SK-N-SH (cell line): Measurements from ENCODE around the gene CLN5. TPM values are rescaled to one million over a fixed set of nuclear protein-coding genes. Genes with fewer than 3 reads are reported as not detected.

ENCODE experiments used
- CTCF ChIA-PET: fragments of 300-600, 350-600 bp; formaldehyde crosslinking; extraction: SDS; loops from one replicate; lab custom pipeline; 2021; lab: Yijun Ruan, JAX
- POLR2A ChIA-PET: fragments of 350-600 bp; sonication (Branson Sonifier 250); formaldehyde crosslinking; extraction: SDS; loops from one replicate; lab custom pipeline; 2020; ENCODE audit warnings: antibody characterized with exemption, inconsistent platforms; lab: Yijun Ruan, JAX
- DNase-seq: peaks from one replicate; pipeline ENCODE4 v3.0.0; 2012
- H2AFZ ChIP-seq: fragments of 200-600 bp; sonication (generic); 2 replicates; pipeline ENCODE4 v1.8.1; 2016; ENCODE audit warnings: antibody characterized with exemption, mild to moderate bottlenecking, low read depth
- H3F3A ChIP-seq: fragments of 200-600 bp; sonication (generic); replicated peaks from 2 replicates; pipeline ENCODE3; 2016; ENCODE audit warnings: antibody characterized with exemption, mild to moderate bottlenecking; ENCODE audit not compliant: insufficient read depth
- H3K27ac ChIP-seq, 2 experiments: fragments of 200-500 bp in 1 of 2; fragments of 200-600 bp in 1 of 2; sonication (Bioruptor generic) in 1 of 2; sonication (generic), shearing (Covaris generic) in 1 of 2; 2 replicates each; pipeline versions ENCODE4 v1.5.1 to v1.6.1; 2014 to 2016; ENCODE audit warnings: low read depth in 2 of 2, inconsistent platforms in 1 of 2, low read length in 1 of 2, mild to moderate bottlenecking in 1 of 2, mixed read lengths in 1 of 2
- H3K27me3 ChIP-seq: fragments of 200-600 bp; sonication (generic), shearing (Covaris generic); 2 replicates; pipeline ENCODE4 v1.6.1; 2016; ENCODE audit warnings: mixed run types; ENCODE audit not compliant: insufficient read depth
- H3K36me3 ChIP-seq, 2 experiments: fragments of 200-500 bp in 1 of 2; fragments of 200-600 bp in 1 of 2; sonication (Bioruptor generic) in 1 of 2; sonication (generic) in 1 of 2; replicated peaks in 1 of 2; 2 replicates each; pipeline versions ENCODE3 to v1.5.1; 2014 to 2016; ENCODE audit warnings: low read length in 1 of 2, mild to moderate bottlenecking in 1 of 2; ENCODE audit not compliant: insufficient read depth in 2 of 2, control insufficient read depth in 1 of 2
- H3K4me1 ChIP-seq, 2 experiments: fragments of 200-500 bp in 1 of 2; fragments of 200-600 bp in 1 of 2; sonication (Bioruptor generic) in 1 of 2; sonication (generic), shearing (Covaris generic) in 1 of 2; 2 replicates each; pipeline versions ENCODE4 v1.5.1 to v1.6.1; 2014 to 2016; ENCODE audit warnings: low read depth in 1 of 2, low read length in 1 of 2, mixed run types in 1 of 2; ENCODE audit not compliant: insufficient read depth in 2 of 2, control insufficient read depth in 1 of 2
- H3K4me2 ChIP-seq: fragments of 200-600 bp; sonication (generic), shearing (Covaris generic); 2 replicates; pipeline ENCODE4 v1.6.1; 2017; ENCODE audit warnings: mixed run types
- H3K4me3 ChIP-seq, 2 experiments: fragments of 200-500 bp in 1 of 2; fragments of 200-600 bp in 1 of 2; sonication (Bioruptor generic) in 1 of 2; sonication (generic), shearing (Covaris generic) in 1 of 2; 2 replicates each; pipeline versions ENCODE4 v1.5.1 to v1.8.1; 2014 to 2016; ENCODE audit warnings: low read depth in 2 of 2, inconsistent platforms in 1 of 2, low read length in 1 of 2, mild to moderate bottlenecking in 1 of 2, mixed read lengths in 1 of 2, moderate library complexity in 1 of 2
- H3K79me2 ChIP-seq: fragments of 200-600 bp; sonication (generic); 2 replicates; pipeline ENCODE4 v1.8.1; 2017; ENCODE audit warnings: mild to moderate bottlenecking; ENCODE audit not compliant: insufficient read depth
- H3K9ac ChIP-seq: fragments of 200-600 bp; sonication (generic); 2 replicates; pipeline ENCODE4 v1.6.1; 2017; ENCODE audit warnings: mixed run types
- H3K9me2 ChIP-seq: fragments of 200-600 bp; sonication (generic); 2 replicates; pipeline ENCODE4 v1.6.1; 2017; ENCODE audit warnings: mixed run types
- H3K9me3 ChIP-seq: fragments of 200-600 bp; sonication (generic); 2 replicates; pipeline ENCODE4 v1.6.1; 2017; ENCODE audit warnings: mixed run types, mild to moderate bottlenecking, moderate library complexity
- H4K20me1 ChIP-seq: fragments of 200-600 bp; sonication (generic); 2 replicates; pipeline ENCODE4 v1.6.1; 2017; ENCODE audit warnings: mild to moderate bottlenecking, mixed run types; ENCODE audit not compliant: insufficient read depth
- CTCF ChIP-seq: fragments of 200-600 bp; sonication (generic); IDR thresholded peaks from 2 replicates; pipeline ENCODE4 v1.6.1; 2017; ENCODE audit warnings: antibody characterized with exemption, mild to moderate bottlenecking, moderate library complexity
- ELF1 ChIP-seq: IDR thresholded peaks from 2 replicates; pipeline ENCODE4 v1.4.0; 2012
- EP300 ChIP-seq, 2 experiments: IDR thresholded peaks; 2 replicates each; pipeline versions ENCODE4 v1.4.0 to v1.6.1; 2012; ENCODE audit warnings: borderline replicate concordance in 1 of 2, low read depth in 1 of 2, low read length in 1 of 2
- FOXJ3 ChIP-seq: sonication (generic); formaldehyde crosslinking; IDR thresholded peaks from 2 replicates; pipeline ENCODE4 v1.5.1; 2020; ENCODE audit warnings: mild to moderate bottlenecking, missing genetic modification reagents
- IRF3 ChIP-seq: fragments of 150-350 bp; IDR thresholded peaks from 2 replicates; pipeline ENCODE4 v1.6.1; 2016; ENCODE audit warnings: mild to moderate bottlenecking, low read depth, low read length
- JUND ChIP-seq: IDR thresholded peaks from 2 replicates; pipeline ENCODE4 v1.4.0; 2012
- MXI1 ChIP-seq: IDR thresholded peaks from 2 replicates; pipeline ENCODE4 v1.6.1; 2012; ENCODE audit warnings: mild to moderate bottlenecking, low read depth, low read length, improper control_type of control experiment
- PBX3 ChIP-seq: IDR thresholded peaks from 2 replicates; pipeline ENCODE4; 2012
- POLR2AphosphoS5 ChIP-seq: IDR thresholded peaks from 2 replicates; pipeline ENCODE4 v1.6.1; 2012; ENCODE audit warnings: low read depth, low read length
- RCOR1 ChIP-seq: fragments of 150-350 bp; IDR thresholded peaks from 2 replicates; pipeline ENCODE4 v1.6.1; 2017; ENCODE audit warnings: antibody characterized with exemption, low read length
- REST ChIP-seq: IDR thresholded peaks from 2 replicates; pipeline ENCODE4 v1.6.1; 2012; ENCODE audit warnings: mild to moderate bottlenecking, low read depth, low read length, moderate library complexity
- RXRA ChIP-seq: IDR thresholded peaks from 2 replicates; pipeline ENCODE4 v1.4.0; 2012; ENCODE audit warnings: low read depth, mild to moderate bottlenecking, borderline replicate concordance
- SIN3A ChIP-seq: IDR thresholded peaks from 2 replicates; pipeline ENCODE4 v1.6.1; 2012; ENCODE audit warnings: low read depth, mild to moderate bottlenecking, low read length, moderate library complexity, borderline replicate concordance
- SMC3 ChIP-seq: IDR thresholded peaks from 2 replicates; pipeline ENCODE4 v1.6.1; 2012; ENCODE audit warnings: low read depth, low read length, improper control_type of control experiment
- TCF12 ChIP-seq: IDR thresholded peaks from 2 replicates; pipeline ENCODE4 v1.4.0; 2012
- YY1 ChIP-seq: IDR thresholded peaks from 2 replicates; pipeline ENCODE4 v1.4.0; 2012; ENCODE audit warnings: low read depth, mild to moderate bottlenecking
- WGBS: methylation state at CpG from one replicate; pipeline ENCODE4 v1.1.6; 2017; ENCODE audit warnings: low lambda C conversion rate; 5-methylcytosine and 5-hydroxymethylcytosine counted together
- polyA plus RNA-seq, 3 experiments: library from polyadenylated mRNA; depleted of rRNA; stranded (reverse); fragments of >200 nt; gene quantifications; 2 replicates each; pipeline ENCODE4 v1.2.3, GENCODE V29; 2012

CLN5 gene
- polyA plus RNA-seq, 1 of the 3 experiments (the other 2 are of a cell fraction): 11.6 TPM

- DNase-seq: peak; percentile 54
- Histone ChIP-seq H3K4me3 (no peak overlapping the region), H3K79me2 (no peaks in the 10 kb centered on the region), H3K9me2 (no peaks in the 10 kb centered on the region), H4K20me1 (no peaks in the 10 kb centered on the region), H3K9me3 (no peaks in the 10 kb centered on the region), H3K9ac (no peak overlapping the region), H3K27ac (no peak overlapping the region), H3K27me3 (peaks cover 7% of the 10 kb centered on the region; the same call in 1 of the 2 replicates), H3K36me3 (no peaks in the 10 kb centered on the region), H3K4me1 (peaks cover 0 to 4% of the 10 kb centered on the region in 2 experiments; a peak in 1 of 4 replicates), H3K4me2 (0 out of 2 replicates have a peak overlapping the region, but pooled peaks have one; percentile 13), H2AFZ (no peak overlapping the region)
- WGBS: 41% methylated on average over 6 of the region's 6 CpGs
- ChIA-PET POLR2A (no interaction called here), CTCF (interaction anchor here (1.9 kb wide), 1 partner anchor 14 kb away, joined by 8 read pairs; no protein-coding TSS in a partner anchor)
- TF ChIP-seq MXI1 (no peak), RCOR1 (0 out of 2 replicates have a peak, but pooled peaks have one; percentile 12)
- TF ChIP-seq, all 33 proteins: peak for 1
- H3F3A ChIP-seq: no peaks in the 10 kb centered on the region
These were observed 26.0 kb upstream of the CLN5 start for GRCh38 chr13:76965759-76966421.

GRCh38 chr13:76967031-76967430, 24.9 kb upstream of the CLN5 start:
- Histone ChIP-seq H3K9me3 (no peaks in the 10 kb centered on the region), H3K36me3 (no peaks in the 10 kb centered on the region), H3K9me2 (no peaks in the 10 kb centered on the region)
- TF ChIP-seq REST (no peak), TCF12 (no peak), RCOR1 (no peak), YY1 (no peak), CTCF (no peak), RXRA (no peak), SMC3 (no peak), EP300 (IDR thresholded peaks at IDR 0.05; ENCODE audit: borderline replicate concordance in 1 of 2, low read depth in 1 of 2, low read length in 1 of 2) (no peak), PBX3 (no peak), SIN3A (no peak), IRF3 (no peak), JUND (no peak), FOXJ3 (CRISPR knock-in tag) (no peak), POLR2AphosphoS5 (no peak), ELF1 (no peak)
- TF ChIP-seq, all 33 proteins: peak for 0
- POLR2A ChIA-PET: no interaction called here
- no peaks in the 10 kb centered on the region for H4K20me1 ChIP-seq
- H3K79me2 ChIP-seq: no peaks in the 10 kb centered on the region
- H3F3A ChIP-seq: no peaks in the 10 kb centered on the region
- H3K9ac ChIP-seq: no peak overlapping the region
- no peak overlapping the region for H3K4me2 ChIP-seq
- H3K4me1 ChIP-seq: peaks cover 0 to 4% of the 10 kb centered on the region in 2 experiments; a peak in 1 of 4 replicates
- H3K4me3 ChIP-seq: no peak overlapping the region
- H3K27ac ChIP-seq: no peak overlapping the region
- no peak overlapping the region for H2AFZ ChIP-seq
- WGBS: 76% methylated on average over 6 of the region's 6 CpGs
- DNase-seq: no peak
- CTCF ChIA-PET: interaction anchor here (1.9 kb wide), 1 partner anchor 13 kb away, joined by 8 read pairs; no protein-coding TSS in a partner anchor
- H3K27me3 ChIP-seq: peaks cover 7% of the 10 kb centered on the region; the same call in 1 of the 2 replicates
